Activated T-cell treated with anti-CD3 and anti-CD28 coated beads for 48 hours (primary cell): ENCODE results near the gene ATG9B.

Source experiments
- DNase-seq: peaks from one replicate; pipeline ENCODE4 v3.0.0-alpha.2; 2020; ENCODE audit warnings: low read depth

ATG9B gene

GRCh38 chr7:150978126-150978789 is 46.0 kb downstream of the ATG9B start, which contains the start of gene KCNH2:
TSS of gene KCNH2 (minus strand) at chr7:150978321. CDS start at chr7:150977913, 408 bp downstream.
- no peak for DNase-seq

- no peak for DNase-seq
Observed at GRCh38 chr7:150977382-150978125, 46.7 kb downstream of the ATG9B start.

- no peak for DNase-seq
Observed at GRCh38 chr7:150976529-150977381, 47.5 kb downstream of the ATG9B start.

GRCh38 chr7:150975536-150976319 is 48.6 kb downstream of the ATG9B start:
- DNase-seq: no peak

- DNase-seq: peak; percentile 70
Observed at GRCh38 chr7:150974468-150975391, 49.6 kb downstream of the ATG9B start.

- DNase-seq: no peak
Observed at GRCh38 chr7:150973571-150974451, 50.5 kb downstream of the ATG9B start.

- DNase-seq: no peak
Observed at GRCh38 chr7:150972741-150973140, 51.6 kb downstream of the ATG9B start.

GRCh38 chr7:150972023-150972468 is 52.2 kb downstream of the ATG9B start:
- DNase-seq: no peak

- no peak for DNase-seq
Observed at GRCh38 chr7:150971242-150972022, 52.9 kb downstream of the ATG9B start.

- no peak for DNase-seq
Observed at GRCh38 chr7:150970424-150970823, 53.9 kb downstream of the ATG9B start.

- DNase-seq: no peak
Observed at GRCh38 chr7:150969475-150969874, 54.8 kb downstream of the ATG9B start.

- DNase-seq: no peak
Observed at GRCh38 chr7:150968734-150969372, 55.4 kb downstream of the ATG9B start.

GRCh38 chr7:150968056-150968733 is 56.1 kb downstream of the ATG9B start:
- DNase-seq: no peak

GRCh38 chr7:150967349-150967748 is 56.9 kb downstream of the ATG9B start:
- no peak for DNase-seq

- no peak for DNase-seq
Observed at GRCh38 chr7:150966002-150966401, 58.3 kb downstream of the ATG9B start.

- DNase-seq: no peak
Observed at GRCh38 chr7:150965273-150965830, 58.9 kb downstream of the ATG9B start.
